ENCODE results near the gene DCHS2.

Gene DCHS2

GRCh38 chr4:154344686-154345085, 146.9 kb downstream of the DCHS2 start:
- Histone ChIP-seq H3K36me3 (ENCODE audit: low read depth) (no peaks in the 10 kb centered on the region), H3K27me3 (ENCODE audit: insufficient read depth, poor library complexity, severe bottlenecking) (no peaks in the 10 kb centered on the region), H3K4me3 (ENCODE audit: severe bottlenecking) (no peak overlapping the region), H3K9me3 (ENCODE audit: severe bottlenecking) (no peaks in the 10 kb centered on the region), H3K27ac (ENCODE audit: poor library complexity, severe bottlenecking) (no peak overlapping the region), H3K4me1 (ENCODE audit: insufficient read depth, poor library complexity, severe bottlenecking) (no peaks in the 10 kb centered on the region)
- DNase-seq (ENCODE audit: low spot score) (no peak), ATAC-seq (ENCODE audit: low read depth) (no peak)
- TF ChIP-seq, protein P1, sequence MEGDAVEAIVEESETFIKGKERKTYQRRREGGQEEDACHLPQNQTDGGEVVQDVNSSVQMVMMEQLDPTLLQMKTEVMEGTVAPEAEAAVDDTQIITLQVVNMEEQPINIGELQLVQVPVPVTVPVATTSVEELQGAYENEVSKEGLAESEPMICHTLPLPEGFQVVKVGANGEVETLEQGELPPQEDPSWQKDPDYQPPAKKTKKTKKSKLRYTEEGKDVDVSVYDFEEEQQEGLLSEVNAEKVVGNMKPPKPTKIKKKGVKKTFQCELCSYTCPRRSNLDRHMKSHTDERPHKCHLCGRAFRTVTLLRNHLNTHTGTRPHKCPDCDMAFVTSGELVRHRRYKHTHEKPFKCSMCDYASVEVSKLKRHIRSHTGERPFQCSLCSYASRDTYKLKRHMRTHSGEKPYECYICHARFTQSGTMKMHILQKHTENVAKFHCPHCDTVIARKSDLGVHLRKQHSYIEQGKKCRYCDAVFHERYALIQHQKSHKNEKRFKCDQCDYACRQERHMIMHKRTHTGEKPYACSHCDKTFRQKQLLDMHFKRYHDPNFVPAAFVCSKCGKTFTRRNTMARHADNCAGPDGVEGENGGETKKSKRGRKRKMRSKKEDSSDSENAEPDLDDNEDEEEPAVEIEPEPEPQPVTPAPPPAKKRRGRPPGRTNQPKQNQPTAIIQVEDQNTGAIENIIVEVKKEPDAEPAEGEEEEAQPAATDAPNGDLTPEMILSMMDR (IDR thresholded peaks at IDR 0.05; ENCODE audit: poor library complexity, severe bottlenecking), result no peak

DNA sequence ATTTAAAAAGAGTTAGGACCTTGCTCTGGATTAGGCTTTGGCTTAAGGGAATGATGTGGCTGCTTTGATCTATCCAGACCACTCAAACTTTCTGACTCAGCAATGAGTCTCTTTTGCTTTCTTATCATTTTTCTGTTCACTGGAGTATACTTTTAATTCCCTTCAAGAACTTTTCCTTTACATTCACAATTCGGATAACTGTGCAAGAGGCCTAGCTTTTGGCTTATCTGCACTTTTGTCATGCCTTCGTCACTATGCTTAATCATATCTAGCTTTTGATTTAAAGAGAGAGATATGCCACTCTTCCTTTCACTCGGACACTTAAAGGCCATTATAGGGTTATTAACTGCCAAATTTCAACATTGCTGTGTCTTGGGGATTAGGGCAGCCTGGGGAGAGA, 147.9 kb downstream of the DCHS2 start:
- H3K27me3 ChIP-seq (ENCODE audit: insufficient read depth, poor library complexity, severe bottlenecking), result no peaks in the 10 kb centered on the region
- H3K27ac ChIP-seq (ENCODE audit: poor library complexity, severe bottlenecking), result no peak overlapping the region
- no peaks in the 10 kb centered on the region for H3K4me1 ChIP-seq (ENCODE audit: insufficient read depth, poor library complexity, severe bottlenecking)
- DNase-seq (ENCODE audit: low spot score), result no peak
- no peaks in the 10 kb centered on the region for H3K9me3 ChIP-seq (ENCODE audit: severe bottlenecking)
- ATAC-seq (ENCODE audit: low read depth), result no peak
- no peaks in the 10 kb centered on the region for H3K36me3 ChIP-seq (ENCODE audit: low read depth)
- H3K4me3 ChIP-seq (ENCODE audit: severe bottlenecking), result no peak overlapping the region
- TF ChIP-seq, protein P1 (IDR thresholded peaks at IDR 0.05; ENCODE audit: poor library complexity, severe bottlenecking), result no peak

- Histone ChIP-seq H3K4me1 (ENCODE audit: insufficient read depth, poor library complexity, severe bottlenecking) (no peaks in the 10 kb centered on the region), H3K9me3 (ENCODE audit: severe bottlenecking) (no peaks in the 10 kb centered on the region), H3K4me3 (ENCODE audit: severe bottlenecking) (no peak overlapping the region), H3K27me3 (ENCODE audit: insufficient read depth, poor library complexity, severe bottlenecking) (no peaks in the 10 kb centered on the region), H3K27ac (ENCODE audit: poor library complexity, severe bottlenecking) (no peak overlapping the region), H3K36me3 (ENCODE audit: low read depth) (no peaks in the 10 kb centered on the region)
- ATAC-seq (ENCODE audit: low read depth) (no peak), DNase-seq (ENCODE audit: low spot score) (no peak)
- TF ChIP-seq, protein P1 (IDR thresholded peaks at IDR 0.05; ENCODE audit: poor library complexity, severe bottlenecking), result no peak
These were observed 150.2 kb downstream of the DCHS2 start for GRCh38 chr4:154341448-154341847.

GRCh38 chr4:154335588-154335987, 156.0 kb downstream of the DCHS2 start:
- Histone ChIP-seq H3K36me3 (ENCODE audit: low read depth) (no peaks in the 10 kb centered on the region), H3K9me3 (ENCODE audit: severe bottlenecking) (no peaks in the 10 kb centered on the region), H3K27me3 (ENCODE audit: insufficient read depth, poor library complexity, severe bottlenecking) (no peaks in the 10 kb centered on the region), H3K27ac (ENCODE audit: poor library complexity, severe bottlenecking) (no peak overlapping the region), H3K4me1 (ENCODE audit: insufficient read depth, poor library complexity, severe bottlenecking) (no peaks in the 10 kb centered on the region), H3K4me3 (ENCODE audit: severe bottlenecking) (no peak overlapping the region)
- no peak for DNase-seq (ENCODE audit: low spot score)
- ATAC-seq (ENCODE audit: low read depth), result no peak
- TF ChIP-seq, protein P1 (IDR thresholded peaks at IDR 0.05; ENCODE audit: poor library complexity, severe bottlenecking), result no peak

DNA sequence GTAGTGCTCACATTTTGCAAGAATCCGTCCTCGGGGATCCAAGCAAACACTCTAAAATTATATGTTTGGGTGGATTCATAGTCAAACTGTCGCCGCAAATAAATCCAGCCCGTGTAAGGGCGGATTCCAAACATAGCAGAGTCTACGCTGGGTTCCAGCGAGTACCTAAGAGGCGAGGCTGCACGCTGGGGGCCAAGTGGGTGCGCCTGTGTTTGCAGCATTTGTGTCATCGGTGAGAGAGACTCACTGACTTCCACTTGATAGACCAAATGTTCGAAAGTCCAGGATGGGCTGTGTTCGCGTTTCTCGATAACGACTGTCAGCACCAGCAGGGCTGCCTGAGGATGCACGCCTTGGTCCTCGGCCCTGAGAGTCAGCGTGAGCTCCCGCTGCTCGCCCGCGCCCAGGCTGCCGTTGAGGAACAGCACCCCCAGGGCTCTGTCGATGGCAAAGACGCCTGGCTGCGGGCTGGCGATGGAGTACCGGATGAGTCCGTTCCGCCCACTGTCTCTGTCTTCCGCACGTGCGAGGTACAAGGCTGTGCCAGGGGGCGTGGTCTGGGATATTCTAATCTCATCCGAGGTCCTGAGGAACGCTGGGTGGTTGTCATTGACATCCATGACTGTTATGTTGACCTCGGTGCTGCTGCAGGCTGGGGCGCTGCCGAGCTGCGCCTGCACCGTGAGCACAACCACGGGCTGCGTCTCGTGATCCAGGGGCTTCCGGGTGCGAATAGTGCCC, 158.7 kb downstream of the DCHS2 start:
- Histone ChIP-seq H3K4me1 (ENCODE audit: insufficient read depth, poor library complexity, severe bottlenecking) (no peaks in the 10 kb centered on the region), H3K27me3 (ENCODE audit: insufficient read depth, poor library complexity, severe bottlenecking) (no peaks in the 10 kb centered on the region), H3K27ac (ENCODE audit: poor library complexity, severe bottlenecking) (no peak overlapping the region), H3K9me3 (ENCODE audit: severe bottlenecking) (no peaks in the 10 kb centered on the region), H3K36me3 (ENCODE audit: low read depth) (no peaks in the 10 kb centered on the region), H3K4me3 (ENCODE audit: severe bottlenecking) (no peak overlapping the region)
- DNase-seq (ENCODE audit: low spot score) (no peak), ATAC-seq (ENCODE audit: low read depth) (no peak)
- TF ChIP-seq, protein P1 (IDR thresholded peaks at IDR 0.05; ENCODE audit: poor library complexity, severe bottlenecking), result no peak

Data from RWPE2 (cell line).